Measurements from ENCODE around the gene SNRPD2. TPM values are rescaled to one million over a fixed set of nuclear protein-coding genes. Genes with fewer than 3 reads are reported as not detected.

Gene SNRPD2
- total and polyA plus RNA-seq, 3 donors from 2014 or later: 111 to 242 (median 128) TPM

GRCh38 chr19:45659096-45659729 lies 32.5 kb downstream of the SNRPD2 start:
- intact Hi-C loops (cut with DNase I; ENCODE audit: low total_unique reads): no loop called here
- Histone ChIP-seq H3K4me1 (no peaks in the 10 kb centered on the region), H3K4me3 (no peak overlapping the region), H3K9me3 (no peaks in the 10 kb centered on the region), H3K36me3 (ENCODE audit: low read depth, missing control alignments) (no peaks in the 10 kb centered on the region), H3K27ac (no peak overlapping the region), H3K27me3 (no peaks in the 10 kb centered on the region)
- DNase-seq: no peak
- TF ChIP-seq, protein P1, sequence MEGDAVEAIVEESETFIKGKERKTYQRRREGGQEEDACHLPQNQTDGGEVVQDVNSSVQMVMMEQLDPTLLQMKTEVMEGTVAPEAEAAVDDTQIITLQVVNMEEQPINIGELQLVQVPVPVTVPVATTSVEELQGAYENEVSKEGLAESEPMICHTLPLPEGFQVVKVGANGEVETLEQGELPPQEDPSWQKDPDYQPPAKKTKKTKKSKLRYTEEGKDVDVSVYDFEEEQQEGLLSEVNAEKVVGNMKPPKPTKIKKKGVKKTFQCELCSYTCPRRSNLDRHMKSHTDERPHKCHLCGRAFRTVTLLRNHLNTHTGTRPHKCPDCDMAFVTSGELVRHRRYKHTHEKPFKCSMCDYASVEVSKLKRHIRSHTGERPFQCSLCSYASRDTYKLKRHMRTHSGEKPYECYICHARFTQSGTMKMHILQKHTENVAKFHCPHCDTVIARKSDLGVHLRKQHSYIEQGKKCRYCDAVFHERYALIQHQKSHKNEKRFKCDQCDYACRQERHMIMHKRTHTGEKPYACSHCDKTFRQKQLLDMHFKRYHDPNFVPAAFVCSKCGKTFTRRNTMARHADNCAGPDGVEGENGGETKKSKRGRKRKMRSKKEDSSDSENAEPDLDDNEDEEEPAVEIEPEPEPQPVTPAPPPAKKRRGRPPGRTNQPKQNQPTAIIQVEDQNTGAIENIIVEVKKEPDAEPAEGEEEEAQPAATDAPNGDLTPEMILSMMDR (IDR thresholded peaks at IDR 0.05): no peak
- TF ChIP-seq POLR2A (IDR thresholded peaks at IDR 0.05): no peak
- 77 to 78% methylated on average over 6 of the region's 6 CpGs for WGBS, 2 donors

DNA sequence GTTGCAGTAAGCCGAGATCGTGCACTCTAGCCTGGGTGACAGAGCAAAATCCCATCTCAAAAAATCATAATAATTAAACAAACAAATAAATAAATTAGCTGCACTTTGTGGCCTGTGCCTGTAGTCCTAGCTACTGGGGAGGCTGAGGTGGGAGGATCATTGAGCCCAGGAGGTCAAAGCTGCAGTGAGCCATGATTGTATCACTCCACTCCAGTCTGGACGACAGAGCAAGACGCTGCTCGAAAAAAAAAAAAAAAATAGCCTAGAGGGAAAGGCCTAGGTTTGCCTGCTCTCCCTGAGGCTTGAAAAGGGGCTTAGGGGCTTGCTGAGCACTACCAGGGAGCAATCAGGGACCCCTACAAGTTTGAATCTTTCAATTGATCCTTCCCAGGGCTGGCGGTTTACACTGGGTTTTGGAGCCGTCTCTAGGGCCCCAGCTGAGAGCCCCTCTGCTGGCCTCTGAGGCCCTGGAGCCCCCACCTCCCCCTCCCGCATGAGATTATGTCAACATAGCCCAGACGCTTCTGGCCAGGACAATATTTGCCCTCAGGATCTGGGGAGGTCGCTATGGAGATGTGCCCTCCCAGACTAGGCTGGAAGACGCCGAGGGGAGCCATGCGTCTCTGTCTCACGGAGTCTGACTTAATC lies 34.1 kb downstream of the SNRPD2 start:
- Histone ChIP-seq H3K27ac (no peak overlapping the region), H3K27me3 (no peaks in the 10 kb centered on the region), H3K4me3 (no peak overlapping the region), H3K36me3 (ENCODE audit: low read depth, missing control alignments) (no peaks in the 10 kb centered on the region), H3K9me3 (no peaks in the 10 kb centered on the region), H3K4me1 (no peaks in the 10 kb centered on the region)
- WGBS, 2 donors: 52 to 58% methylated on average over 13 to 14 of the region's 14 CpGs
- TF ChIP-seq, protein P1 (IDR thresholded peaks at IDR 0.05): no peak
- TF ChIP-seq POLR2A (IDR thresholded peaks at IDR 0.05): no peak
- intact Hi-C loops (cut with DNase I; ENCODE audit: low total_unique reads): no loop called here
- no peak for DNase-seq

DNA sequence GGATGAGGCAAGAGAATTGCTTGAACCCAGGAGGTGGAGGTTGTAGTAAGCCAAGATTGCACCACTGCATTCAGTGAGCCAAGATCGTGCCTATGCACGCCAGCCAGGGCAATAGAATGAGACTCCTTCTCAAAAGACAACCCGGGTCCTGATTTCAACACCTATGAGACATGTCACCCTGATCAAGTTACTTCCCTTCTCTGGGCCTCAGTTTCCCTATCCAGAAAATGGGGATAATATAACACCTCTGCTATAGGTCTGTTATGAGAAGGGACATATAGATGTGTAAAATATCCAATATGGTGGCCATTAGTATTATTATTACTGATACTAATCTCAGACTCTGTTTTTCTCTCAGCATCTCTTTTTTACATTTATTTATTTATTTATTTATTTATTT lies 36.7 kb downstream of the SNRPD2 start:
- Histone ChIP-seq H3K36me3 (ENCODE audit: low read depth, missing control alignments) (no peaks in the 10 kb centered on the region), H3K27me3 (no peaks in the 10 kb centered on the region), H3K4me1 (no peaks in the 10 kb centered on the region), H3K9me3 (no peaks in the 10 kb centered on the region), H3K4me3 (no peak overlapping the region), H3K27ac (no peak overlapping the region)
- 60 to 95% methylated on average over 3 of the region's 3 CpGs for WGBS, 2 donors
- TF ChIP-seq, protein P1 (IDR thresholded peaks at IDR 0.05): no peak
- no peak for TF ChIP-seq POLR2A (IDR thresholded peaks at IDR 0.05)
- no peak for DNase-seq
- intact Hi-C loops (cut with DNase I; ENCODE audit: low total_unique reads): no loop called here

- TF ChIP-seq, protein P1 (IDR thresholded peaks at IDR 0.05): no peak
- no peak for TF ChIP-seq POLR2A (IDR thresholded peaks at IDR 0.05)
- H3K36me3 ChIP-seq (ENCODE audit: low read depth, missing control alignments): no peaks in the 10 kb centered on the region
- intact Hi-C loops (cut with DNase I; ENCODE audit: low total_unique reads): no loop called here
- H3K27me3 ChIP-seq: no peaks in the 10 kb centered on the region
- H3K27ac ChIP-seq: no peak overlapping the region
- no peak for DNase-seq
- no peaks in the 10 kb centered on the region for H3K4me1 ChIP-seq
- no peak overlapping the region for H3K4me3 ChIP-seq
- 18 to 23% methylated on average over 5 of the region's 5 CpGs for WGBS, 2 donors
- H3K9me3 ChIP-seq: no peaks in the 10 kb centered on the region
These were observed 38.1 kb downstream of the SNRPD2 start for GRCh38 chr19:45653634-45654033.

DNA sequence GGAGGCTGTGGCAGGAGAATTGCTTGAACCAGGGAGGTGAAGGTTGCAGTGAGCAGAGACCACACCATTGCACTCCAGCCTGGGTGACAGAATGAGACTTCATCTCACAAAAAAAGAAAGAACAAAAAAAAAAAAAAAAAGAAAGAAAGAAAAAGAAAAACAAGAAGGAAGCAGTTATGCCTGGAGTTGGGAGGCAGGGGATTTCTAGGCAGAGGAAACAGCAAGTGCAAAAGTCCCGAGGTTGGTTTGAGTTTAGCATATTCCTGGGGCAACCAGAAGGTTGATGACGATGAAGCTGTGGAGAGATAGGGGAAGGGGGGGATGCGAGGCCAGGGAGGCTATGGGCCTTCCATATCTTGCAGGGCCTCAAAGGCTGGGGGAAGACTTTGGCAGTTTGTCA lies 41.0 kb downstream of the SNRPD2 start:
- Histone ChIP-seq H3K4me3 (no peak overlapping the region), H3K9me3 (no peaks in the 10 kb centered on the region), H3K27me3 (no peaks in the 10 kb centered on the region), H3K4me1 (peaks cover 4% of the 10 kb centered on the region), H3K27ac (no peak overlapping the region), H3K36me3 (ENCODE audit: low read depth, missing control alignments) (no peaks in the 10 kb centered on the region)
- WGBS, 2 donors: 78 to 98% methylated on average over 3 of the region's 3 CpGs
- DNase-seq: no peak
- intact Hi-C loops (cut with DNase I; ENCODE audit: low total_unique reads): no loop called here
- no peak for TF ChIP-seq POLR2A (IDR thresholded peaks at IDR 0.05)
- TF ChIP-seq, protein P1 (IDR thresholded peaks at IDR 0.05): no peak

Data from testis (tissue), 3 donors.